Measurements from ENCODE around the gene ABLIM3.
"Not testable (repeated sequence)": the region's sequence is repeated elsewhere in the genome, so short reads cannot be mapped to it uniquely, and the experiment has no call there.

ABLIM3 gene

GRCh38 chr5:149185067-149185466 is 43.8 kb downstream of the ABLIM3 start:
- no peak for DNase-seq

GRCh38 chr5:149186506-149186905 is 45.2 kb downstream of the ABLIM3 start:
- DNase-seq, result no peak

GRCh38 chr5:149187617-149188016 is 46.3 kb downstream of the ABLIM3 start:
- DNase-seq, result not testable (repeated sequence)

GRCh38 chr5:149188383-149188782 is 47.1 kb downstream of the ABLIM3 start:
- DNase-seq, result no peak

- DNase-seq, result no peak
Measured at GRCh38 chr5:149195337-149195887, 54.1 kb downstream of the ABLIM3 start.

GRCh38 chr5:149195962-149196361 is 54.7 kb downstream of the ABLIM3 start:
- no peak for DNase-seq

- DNase-seq, result no peak
Measured at GRCh38 chr5:149198148-149198547, 56.9 kb downstream of the ABLIM3 start.

- DNase-seq, result no peak
Measured at GRCh38 chr5:149200355-149200754, 59.1 kb downstream of the ABLIM3 start.

- DNase-seq, result no peak
Measured at GRCh38 chr5:149201121-149201637, 59.9 kb downstream of the ABLIM3 start.

GRCh38 chr5:149202910-149203451 is 61.7 kb downstream of the ABLIM3 start:
- DNase-seq, result no peak

- peak in 2 of 58 donors; percentile 14 to 39 for DNase-seq
Measured at GRCh38 chr5:149203921-149204441, 62.7 kb downstream of the ABLIM3 start.

GRCh38 chr5:149205625-149206523 is 64.6 kb downstream of the ABLIM3 start:
- peak in 1 of 58 donors; percentile 16 for DNase-seq

- no peak for DNase-seq
Measured at GRCh38 chr5:149206524-149207141, 65.3 kb downstream of the ABLIM3 start.

GRCh38 chr5:149207831-149208230 is 66.5 kb downstream of the ABLIM3 start:
- no peak for DNase-seq

- no peak for DNase-seq
Measured at GRCh38 chr5:149210225-149210624, 68.9 kb downstream of the ABLIM3 start.

- DNase-seq, result no peak
Measured at GRCh38 chr5:149210968-149211490, 69.7 kb downstream of the ABLIM3 start.

- DNase-seq, result no peak
Measured at GRCh38 chr5:149211566-149211965, 70.3 kb downstream of the ABLIM3 start.

- DNase-seq, result no peak
Measured at GRCh38 chr5:149212198-149212951, 71.1 kb downstream of the ABLIM3 start.

GRCh38 chr5:149213264-149213880 is 72.1 kb downstream of the ABLIM3 start:
- no peak for DNase-seq

GRCh38 chr5:149215478-149216090 is 74.3 kb downstream of the ABLIM3 start:
- peak in 1 of 58 donors; percentile 12 for DNase-seq

Data from anterior cingulate cortex (tissue), 58 donors.